ENCODE data around the gene SLC24A3.

Gene SLC24A3

DNA sequence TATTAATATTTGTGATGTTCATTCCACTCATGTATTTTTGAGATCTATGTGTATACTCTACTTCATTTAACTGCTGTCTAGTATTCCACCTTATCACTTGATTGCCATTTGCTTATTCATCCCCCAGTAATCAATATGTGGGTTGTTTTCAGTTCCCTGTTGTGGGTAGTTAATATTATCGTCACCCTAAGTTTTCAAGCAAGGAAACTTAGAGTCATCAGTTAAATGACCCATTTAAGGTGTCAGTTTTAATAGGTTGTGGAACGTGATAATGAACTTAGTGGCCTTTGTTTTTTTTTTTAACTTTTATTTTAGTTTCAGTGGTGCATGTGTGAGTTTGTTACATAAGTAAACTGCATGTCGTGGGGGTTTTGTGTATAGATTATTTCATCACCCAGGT, 90.3 kb downstream of the SLC24A3 start:
- no peak for DNase-seq (ENCODE audit: low spot score)

DNA sequence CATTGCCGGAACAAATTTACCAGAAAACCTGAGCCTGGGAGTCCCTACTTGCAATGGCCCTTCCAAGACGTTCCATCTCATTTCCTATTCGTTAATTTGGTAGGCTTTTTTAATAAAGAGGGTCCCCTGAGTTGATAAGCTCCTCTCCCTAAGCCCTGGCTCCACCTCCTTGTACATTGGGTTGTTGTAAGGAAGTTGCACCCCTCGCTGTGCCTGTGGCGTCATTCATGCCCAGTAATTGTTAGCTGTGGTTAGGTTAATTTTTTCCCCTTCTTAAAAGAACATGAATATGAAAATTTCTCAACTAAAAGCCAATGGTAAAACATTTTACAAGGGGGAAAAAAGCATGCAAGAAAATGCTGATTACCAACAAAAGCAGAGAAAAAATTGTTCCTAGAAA, 91.9 kb downstream of the SLC24A3 start:
- DNase-seq (ENCODE audit: low spot score) = no peak

DNA sequence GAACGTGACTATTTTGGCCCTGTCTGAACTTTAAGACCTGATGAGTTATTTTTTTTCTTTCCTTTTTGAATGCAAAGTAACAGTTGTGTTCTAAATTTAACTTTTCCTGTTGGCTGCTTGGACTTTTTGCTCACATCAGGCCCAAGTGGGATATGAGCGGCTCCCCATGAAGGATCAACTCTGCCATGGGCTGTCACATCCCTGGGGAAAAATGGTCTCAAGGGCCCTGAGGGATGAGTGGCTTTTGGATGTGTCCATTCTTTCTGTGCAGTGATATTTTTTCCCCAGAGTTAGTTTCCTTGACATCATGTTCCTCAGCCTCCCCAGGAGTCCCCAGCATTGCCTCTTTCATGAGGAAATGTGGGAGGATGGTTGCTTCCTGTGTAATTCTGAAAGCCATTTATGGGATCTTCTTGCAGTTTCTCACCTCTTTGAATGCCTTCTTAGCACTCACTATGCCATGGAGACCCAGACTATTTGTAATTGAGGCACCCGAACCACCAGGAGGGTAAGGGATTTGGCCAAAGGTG, 92.5 kb downstream of the SLC24A3 start:
- DNase-seq (ENCODE audit: low spot score) = no peak

DNA sequence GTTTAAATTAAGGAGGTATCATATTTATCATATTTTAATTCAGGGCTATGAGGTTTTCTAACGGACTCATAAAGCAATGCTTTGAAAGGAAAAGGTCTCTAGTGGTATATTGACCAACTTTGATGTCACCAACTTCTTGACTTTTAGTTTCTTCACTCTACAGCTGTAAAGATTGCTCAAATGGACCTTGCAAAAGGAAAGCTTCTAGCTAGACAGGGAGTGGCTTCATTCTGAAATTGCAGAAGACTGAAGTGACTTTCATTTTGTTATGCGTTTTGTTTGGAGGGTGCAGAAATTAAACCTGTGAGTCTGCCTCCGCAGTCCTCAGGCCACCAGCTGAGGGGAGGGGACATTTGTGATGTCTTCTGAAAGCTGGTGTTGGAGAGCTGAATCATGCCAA, 95.7 kb downstream of the SLC24A3 start:
- no peak for DNase-seq (ENCODE audit: low spot score)

DNA sequence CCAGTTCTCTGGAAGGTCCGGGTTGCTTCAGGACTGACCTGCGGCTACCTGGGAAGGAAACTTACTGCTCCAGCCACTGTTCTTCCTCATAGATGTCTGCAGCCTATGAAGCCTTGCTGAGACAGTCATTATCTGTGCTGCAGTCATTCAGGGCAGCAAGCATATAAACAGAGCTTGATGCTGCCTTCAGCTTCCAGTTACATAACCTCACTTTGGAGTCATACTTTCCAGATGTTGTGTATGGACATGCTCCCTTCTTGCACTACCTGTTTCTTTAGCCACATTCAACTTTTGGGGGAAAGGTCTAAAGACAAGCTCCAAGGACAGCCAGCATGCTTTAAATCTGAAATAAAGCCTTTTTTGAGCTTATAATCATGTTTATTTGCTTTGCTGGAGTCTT, 98.1 kb downstream of the SLC24A3 start:
- no peak for DNase-seq (ENCODE audit: low spot score)

DNA sequence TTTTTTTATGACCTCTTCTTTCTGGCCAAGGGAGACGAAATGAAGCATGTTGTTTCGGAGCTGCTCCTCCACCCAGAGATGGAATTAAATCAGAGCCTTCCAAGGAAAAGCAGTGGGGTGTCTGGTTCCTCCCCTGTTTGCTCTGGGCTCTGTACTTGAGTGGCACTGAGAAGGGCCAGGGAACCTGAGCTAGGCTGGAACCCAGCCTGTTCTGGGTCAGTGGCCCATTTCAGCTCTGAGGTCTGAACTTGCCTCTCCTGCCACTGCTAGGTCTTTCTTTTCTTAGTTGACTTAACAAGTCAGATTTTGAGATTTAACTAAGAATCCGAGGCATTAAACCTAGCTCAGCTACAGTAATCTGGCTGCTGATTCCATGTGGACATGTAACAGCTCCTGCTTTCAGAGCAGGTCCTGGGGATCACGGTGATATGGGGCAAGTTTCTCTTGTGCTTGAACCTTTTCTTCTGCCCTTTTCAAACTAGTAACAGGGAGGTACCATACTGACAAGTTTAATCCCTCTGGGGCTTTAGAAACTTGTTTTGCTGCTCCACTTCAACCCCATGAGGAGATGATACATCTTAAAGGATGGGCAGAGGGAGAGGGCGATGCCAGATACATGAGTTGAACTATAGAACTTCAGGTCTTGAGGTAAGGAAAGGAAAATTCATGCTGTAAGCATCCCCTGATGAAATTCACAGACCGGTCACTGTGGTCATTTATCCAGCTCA, 101.1 kb downstream of the SLC24A3 start:
- DNase-seq (ENCODE audit: low spot score) = no peak

DNA sequence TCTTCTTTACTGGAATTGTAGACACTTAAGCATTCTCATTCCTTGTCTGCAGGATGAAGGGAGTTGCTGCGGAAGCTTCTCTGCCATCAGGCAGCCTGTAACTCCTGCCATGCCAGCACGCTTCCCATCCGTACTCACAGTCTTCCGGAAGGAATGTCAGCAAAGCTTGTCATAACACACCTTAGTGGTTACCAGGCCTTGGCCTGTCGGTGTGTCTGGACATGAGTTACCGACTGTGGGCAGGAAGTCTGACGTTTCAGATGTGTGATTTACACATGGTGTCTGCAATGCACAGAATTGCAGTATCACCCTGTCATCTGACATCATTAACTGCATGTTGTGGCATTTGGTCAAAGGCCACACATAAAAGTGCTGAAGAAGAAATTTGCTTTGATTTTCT, 102.2 kb downstream of the SLC24A3 start:
- DNase-seq (ENCODE audit: low spot score) = no peak

DNA sequence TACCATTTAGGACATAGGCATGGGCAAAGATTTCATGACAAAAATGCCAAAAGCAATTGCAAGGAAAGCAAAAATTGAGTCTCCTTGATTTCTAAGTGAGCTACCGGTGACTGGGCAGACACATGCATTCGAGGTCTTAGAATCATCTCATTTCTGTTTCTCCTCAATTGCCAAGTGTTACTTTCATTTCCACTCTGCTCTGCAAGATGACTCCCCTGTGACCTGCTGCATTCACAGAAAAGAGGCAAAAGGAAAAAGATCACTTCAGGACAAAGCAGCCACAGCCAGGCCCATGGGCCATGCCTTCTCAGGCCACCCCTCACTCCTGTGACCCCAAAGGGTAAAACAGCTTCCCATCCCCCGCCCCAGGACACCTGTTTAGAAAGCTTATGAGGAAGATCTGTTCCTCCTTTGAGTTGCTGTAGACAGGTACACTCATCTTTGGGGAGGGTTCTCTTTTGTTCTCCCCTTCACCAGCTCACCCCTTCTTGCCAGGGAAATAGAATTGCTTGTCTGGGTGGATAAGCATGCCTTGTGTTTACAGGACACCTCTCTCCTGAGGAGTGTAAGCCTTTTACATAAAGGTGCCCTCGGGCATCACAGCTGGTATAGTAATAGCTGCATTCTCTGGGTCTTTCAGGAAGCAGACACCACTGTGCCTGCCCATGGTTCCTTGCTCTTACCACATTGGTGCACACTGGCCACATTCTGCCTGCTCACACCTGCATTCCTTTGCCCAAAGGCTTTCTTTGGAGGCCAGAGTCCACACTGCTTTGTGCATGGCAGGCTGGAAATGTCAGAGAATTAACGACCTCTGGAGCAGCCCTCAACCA, 105.0 kb downstream of the SLC24A3 start:
- DNase-seq (ENCODE audit: low spot score) = no peak

DNA sequence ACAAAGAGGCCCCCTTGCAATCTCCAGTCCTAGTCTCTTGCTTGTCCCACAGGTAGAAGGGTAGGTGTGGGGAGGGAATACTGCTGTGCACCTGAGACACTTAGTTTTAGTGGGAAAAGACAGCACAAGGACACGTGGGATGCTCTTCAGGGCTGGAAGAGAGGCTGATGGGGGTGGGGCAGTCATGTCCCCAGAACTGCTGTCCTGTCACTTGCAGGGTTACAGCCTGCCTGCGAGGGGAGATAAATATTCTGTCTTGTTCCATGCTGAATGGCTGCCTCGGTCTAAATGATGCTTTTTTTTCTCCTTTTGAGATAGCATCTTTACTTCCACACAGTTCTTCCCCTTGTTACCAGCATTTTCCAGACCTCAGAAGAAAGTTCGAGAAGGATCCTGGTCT, 106.2 kb downstream of the SLC24A3 start:
- DNase-seq (ENCODE audit: low spot score) = no peak

DNA sequence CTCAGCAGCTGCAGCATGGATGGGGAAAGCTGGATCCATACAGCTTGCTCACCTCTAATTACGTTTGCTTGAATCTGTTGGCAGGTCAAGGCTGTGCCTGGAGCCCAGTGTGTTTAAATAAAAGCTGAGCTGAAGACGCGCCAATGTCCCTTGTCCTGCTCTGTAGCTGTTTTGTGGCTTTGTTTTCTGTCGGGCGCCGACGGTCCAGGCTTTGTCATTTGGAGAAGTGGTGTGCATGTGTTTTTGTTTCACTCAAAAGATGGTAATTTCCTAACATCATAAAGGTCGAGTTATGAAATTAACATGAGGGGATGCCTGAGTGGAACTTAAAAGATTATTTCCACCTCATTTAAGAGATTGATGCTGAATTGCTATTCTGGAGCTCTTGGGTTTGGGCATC, 107.6 kb downstream of the SLC24A3 start:
- no peak for DNase-seq (ENCODE audit: low spot score)

DNA sequence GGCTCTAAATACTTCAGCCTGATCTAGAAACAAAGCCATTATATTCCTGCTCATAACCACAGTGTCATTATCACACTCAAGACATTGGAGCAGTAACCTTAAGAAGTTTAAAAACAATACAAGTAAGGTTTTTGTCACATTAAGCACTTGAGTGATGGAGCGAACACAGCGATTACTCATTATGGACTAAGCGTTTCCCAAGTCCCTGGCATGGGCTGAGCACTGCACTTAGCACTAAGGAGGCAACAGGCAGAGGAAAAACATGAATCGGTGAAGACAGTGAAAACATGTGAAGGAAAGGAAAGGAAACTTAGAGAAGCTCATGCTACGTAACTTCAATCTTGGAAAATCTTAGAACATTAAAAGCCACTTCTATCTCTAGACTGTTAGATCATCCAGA, 108.7 kb downstream of the SLC24A3 start:
- no peak for DNase-seq (ENCODE audit: low spot score)

DNA sequence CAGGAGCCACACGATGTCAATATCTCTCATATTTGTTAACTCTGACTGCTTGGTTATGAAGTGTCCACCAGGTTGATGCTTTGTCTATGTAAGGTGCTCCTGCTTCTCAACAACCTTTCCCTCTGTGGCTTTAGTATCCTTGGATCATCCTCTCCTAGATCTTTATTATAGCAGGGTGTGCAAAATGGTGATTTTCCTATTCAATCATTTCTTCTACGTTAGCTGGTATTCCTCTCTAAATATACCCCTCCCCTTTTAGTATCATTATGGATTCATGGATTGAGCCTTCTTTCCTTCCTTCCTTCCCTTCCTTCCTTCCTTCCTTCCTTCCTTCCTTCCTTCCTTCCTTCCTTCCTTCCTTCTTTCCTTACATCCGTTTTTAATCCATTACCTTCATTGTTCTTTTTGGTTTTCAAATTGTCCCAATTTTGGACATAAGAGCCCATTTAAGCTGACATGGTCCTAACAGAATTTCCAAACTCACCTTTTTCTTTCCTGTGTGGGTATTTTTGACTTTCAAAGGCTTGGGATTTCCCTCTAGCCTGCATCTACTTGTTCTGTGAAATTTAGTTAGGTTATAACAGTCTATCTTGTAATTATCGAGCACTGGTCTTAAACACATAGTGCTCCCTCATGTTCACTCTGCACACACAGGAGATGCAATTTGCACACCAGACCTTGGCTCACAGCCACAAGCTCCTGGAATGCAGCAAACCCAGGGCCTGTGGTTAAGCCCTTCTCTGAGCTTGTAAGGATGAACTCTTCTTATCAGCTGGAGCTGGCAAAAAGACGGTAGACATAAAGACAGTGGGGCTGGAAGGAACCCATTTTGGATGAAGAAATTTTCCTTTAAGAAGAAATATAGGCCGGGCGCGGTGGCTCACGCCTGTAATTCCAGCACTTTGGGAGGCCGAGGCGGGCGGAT, 109.9 kb downstream of the SLC24A3 start:
- DNase-seq (ENCODE audit: low spot score) = no peak

DNA sequence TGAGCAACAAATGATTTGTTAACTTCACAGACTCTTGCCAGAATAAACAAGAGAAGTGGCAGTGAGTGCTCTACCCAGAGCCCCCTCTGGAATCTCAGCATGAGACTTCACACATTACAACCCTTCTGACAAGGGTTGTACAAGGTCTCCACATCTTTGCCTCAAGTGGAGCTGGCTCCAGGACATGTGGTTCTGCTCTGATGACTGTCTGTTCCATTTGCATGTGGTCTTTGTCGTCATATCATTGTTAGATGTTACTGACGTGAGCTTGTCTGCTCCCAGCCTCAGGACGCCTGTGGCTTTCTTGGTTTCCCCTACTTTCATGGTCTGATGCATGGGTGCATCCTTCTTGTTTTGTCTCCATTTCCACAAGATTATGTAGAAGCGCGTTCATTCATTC, 115.0 kb downstream of the SLC24A3 start:
- DNase-seq (ENCODE audit: low spot score) = no peak

DNA sequence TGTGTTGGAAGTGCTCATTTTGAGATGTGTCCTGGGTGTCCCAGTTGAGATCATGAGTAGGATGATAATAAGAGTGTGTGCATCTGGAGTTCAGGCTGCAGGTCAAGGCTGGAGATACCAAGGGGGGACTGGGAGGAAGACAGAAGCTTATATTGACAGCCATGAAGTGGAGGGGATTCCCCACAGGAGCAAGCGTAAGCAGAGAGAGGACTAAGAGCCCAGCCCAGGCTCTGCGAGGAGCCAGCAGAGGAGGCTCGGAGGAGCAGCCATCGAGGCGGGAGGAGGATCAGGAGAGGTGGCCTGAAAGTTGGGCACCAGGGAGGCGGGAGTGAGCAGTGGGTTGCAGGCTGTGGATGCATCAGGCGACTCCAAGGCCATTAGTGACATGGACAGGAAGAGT, 116.2 kb downstream of the SLC24A3 start:
- no peak for DNase-seq (ENCODE audit: low spot score)

DNA sequence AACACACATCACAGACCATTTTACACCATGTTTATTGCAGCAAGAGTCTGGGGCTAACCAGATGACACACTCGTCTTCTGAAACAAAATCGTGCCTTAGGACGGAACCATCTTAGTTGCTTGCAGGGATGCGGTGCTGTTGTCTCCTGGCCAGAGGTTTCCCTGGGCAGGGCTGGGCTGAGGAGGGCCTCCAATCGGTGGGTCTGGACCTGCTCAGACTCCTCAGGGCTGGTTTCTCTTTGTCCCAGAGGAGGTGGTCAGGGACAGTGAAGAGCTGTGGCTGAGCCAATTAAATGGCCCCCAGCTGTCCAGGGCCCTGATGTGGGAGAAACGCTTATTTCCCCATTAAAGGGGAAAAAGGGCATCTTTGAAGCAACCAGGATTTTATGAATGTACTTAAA, 117.6 kb downstream of the SLC24A3 start:
- DNase-seq (ENCODE audit: low spot score) = no peak

DNA sequence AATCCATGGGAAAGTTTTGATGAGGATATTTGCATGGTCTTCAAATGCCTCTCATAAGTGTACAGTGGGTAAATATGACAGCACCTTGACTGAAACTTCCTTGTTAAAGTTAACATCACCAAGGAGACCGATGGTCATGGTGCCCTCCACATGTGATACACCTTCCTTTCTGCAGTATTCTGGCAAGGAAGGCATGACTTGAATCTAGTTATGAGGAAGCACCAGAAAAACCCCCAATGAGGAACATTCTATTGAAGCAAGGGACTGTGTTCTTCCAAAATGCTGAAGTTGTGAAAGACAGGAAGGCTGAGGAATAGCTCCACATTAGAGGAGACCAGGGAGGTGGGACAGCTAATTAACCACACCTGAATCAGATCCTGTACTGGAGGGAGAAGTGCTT, 118.3 kb downstream of the SLC24A3 start:
- DNase-seq (ENCODE audit: low spot score) = no peak

DNA sequence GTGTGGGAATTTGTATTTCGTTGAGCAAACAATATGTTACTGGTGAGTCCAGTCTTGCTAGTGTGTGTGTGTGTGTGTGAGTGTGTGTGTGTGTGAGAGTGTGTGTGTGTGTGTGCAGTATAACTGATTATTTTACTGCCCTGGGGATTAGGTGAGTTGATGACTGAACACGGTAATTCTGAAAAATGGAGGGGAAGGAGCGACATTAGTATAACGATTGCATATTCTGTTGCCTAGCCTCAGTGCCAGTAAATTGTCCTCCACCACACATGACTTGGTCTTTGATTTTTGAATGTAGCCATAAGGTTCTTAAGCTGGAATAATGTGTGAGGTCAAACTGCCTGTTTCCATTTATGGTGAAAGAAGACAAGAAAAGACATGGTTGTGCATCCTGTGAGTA, 121.1 kb downstream of the SLC24A3 start:
- no peak for DNase-seq (ENCODE audit: low spot score)

DNA sequence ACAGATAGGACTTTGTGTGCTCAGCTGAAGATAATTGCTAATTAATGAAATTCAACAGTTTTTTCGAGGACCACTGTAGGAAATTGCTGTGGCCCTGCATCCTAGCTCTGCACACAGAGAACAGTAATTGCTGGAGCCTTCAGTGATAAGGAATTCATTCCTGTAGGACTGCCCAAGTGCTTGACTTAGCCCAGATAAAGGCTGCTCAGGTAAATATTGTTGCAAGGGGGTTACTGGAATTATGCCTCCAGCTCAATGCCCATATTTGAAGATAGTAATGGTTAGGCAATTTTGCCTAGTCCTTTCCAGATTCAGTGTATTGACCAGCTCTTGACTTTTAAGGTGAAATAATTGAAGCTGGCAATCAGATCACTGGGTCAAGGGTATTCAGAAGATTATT, 122.9 kb downstream of the SLC24A3 start:
- no peak for DNase-seq (ENCODE audit: low spot score)

DNA sequence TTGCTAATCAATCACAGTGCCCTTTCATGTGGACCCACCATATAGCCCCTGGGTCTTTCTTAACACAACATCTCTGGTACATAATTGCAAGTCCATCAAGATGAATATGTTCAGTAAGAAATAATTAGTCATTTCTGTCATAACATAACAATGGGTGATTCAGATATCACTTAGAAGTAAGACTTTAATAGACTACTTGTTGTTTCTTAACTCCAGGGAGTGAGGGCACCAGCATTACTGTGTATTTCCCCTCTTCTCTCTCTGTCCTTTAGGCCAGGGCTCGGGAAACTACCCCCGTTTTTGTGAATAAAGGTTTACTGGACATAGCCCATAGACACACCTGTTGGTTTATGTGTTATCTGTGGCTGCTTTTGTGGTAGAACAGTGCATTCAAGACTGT, 123.5 kb downstream of the SLC24A3 start:
- no peak for DNase-seq (ENCODE audit: low spot score)

DNA sequence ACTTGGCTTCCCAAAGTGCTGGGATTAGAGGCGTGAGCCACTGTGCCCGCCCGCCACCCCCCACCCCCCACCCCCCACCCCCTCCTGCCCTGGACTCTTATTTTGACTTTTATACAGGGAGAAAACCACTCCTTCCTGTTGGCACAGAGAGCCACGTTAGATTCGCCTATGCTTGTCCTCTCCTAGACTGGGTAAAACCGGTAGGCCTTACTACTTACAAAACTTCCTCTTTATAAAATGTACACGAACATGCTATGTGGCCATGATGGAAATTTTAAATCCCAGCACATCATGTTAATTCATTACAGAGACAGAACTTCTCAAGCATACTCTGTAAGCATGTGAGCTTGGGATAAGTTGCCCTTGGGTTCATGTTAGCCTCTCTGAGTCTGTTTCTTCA, 124.2 kb downstream of the SLC24A3 start:
- DNase-seq (ENCODE audit: low spot score) = no peak

DNA sequence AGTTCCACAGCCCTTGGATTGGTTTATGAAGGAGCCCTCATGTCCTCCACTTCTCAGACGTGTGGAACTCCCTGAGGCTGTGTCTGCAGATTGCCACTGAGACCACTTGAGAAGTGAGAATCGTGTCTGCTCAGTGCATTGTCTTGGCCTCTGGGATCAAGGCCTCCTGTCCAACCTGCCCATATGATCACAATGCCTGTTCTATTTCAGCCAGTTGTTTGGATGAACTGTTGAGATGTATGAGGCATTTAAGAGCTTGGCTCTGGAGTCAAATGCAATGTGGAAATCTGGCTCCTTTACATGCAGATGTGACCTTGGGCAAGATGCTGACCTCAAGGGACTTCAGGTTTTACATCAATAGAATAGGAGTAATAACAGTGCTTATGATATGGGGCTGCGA, 125.9 kb downstream of the SLC24A3 start:
- no peak for DNase-seq (ENCODE audit: low spot score)

DNA sequence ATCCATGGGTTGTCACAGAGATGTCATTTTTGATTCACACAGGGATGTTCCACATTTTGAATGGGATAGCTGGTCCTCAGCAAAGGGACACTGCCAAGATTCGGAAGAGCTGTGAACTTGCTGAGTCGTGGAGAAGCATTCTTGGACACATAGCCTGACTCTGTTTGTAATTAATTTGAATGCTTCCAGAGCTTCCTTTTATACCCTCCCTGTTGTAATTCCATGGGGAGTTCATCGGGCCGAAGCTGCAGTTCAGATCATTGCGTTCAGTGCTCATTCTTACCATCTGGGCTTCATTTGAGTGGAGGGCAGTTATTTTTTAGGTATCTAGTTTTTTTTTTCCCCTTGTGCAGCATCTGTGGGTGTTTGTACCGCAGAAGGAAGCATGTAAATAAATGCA, 126.5 kb downstream of the SLC24A3 start:
- no peak for DNase-seq (ENCODE audit: low spot score)

Measured in NAMALWA (cell line).